ENCODE measurements around the gene HLA-DOA.

HLA-DOA gene

DNA sequence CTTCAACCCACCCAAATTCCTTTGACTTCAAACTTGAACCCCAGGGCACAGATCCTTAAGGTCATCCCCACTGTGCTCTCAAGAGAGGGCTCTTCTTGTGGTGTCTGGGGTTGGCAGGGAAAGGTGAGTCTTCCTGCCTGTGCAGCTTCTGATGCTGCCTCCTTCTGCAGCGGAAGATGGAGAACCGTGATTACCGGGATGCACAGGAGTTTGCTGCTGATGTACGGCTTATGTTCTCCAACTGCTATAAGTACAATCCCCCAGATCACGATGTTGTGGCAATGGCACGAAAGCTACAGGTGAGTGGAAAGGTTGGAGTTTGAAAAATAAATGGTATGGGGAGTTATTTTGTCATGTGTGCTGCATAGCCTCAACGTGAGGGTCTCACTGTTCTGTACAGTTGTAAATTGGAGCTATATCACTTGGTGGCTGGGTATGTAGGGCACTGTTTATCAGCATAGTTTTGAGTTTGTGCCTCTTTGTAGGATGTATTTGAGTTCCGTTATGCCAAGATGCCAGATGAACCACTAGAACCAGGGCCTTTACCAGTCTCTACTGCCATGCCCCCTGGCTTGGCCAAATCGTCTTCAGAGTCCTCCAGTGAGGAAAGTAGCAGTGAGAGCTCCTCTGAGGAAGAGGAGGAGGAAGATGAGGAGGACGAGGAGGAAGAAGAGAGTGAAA lies 32.0 kb downstream of the HLA-DOA start:
- TF ChIP-seq GATA2 (IDR thresholded peaks at IDR 0.05; ENCODE audit: low read depth, low read length) (no peak), GATA3 (IDR thresholded peaks at IDR 0.05; ENCODE audit: low read depth, low read length) (no peak)

DNA sequence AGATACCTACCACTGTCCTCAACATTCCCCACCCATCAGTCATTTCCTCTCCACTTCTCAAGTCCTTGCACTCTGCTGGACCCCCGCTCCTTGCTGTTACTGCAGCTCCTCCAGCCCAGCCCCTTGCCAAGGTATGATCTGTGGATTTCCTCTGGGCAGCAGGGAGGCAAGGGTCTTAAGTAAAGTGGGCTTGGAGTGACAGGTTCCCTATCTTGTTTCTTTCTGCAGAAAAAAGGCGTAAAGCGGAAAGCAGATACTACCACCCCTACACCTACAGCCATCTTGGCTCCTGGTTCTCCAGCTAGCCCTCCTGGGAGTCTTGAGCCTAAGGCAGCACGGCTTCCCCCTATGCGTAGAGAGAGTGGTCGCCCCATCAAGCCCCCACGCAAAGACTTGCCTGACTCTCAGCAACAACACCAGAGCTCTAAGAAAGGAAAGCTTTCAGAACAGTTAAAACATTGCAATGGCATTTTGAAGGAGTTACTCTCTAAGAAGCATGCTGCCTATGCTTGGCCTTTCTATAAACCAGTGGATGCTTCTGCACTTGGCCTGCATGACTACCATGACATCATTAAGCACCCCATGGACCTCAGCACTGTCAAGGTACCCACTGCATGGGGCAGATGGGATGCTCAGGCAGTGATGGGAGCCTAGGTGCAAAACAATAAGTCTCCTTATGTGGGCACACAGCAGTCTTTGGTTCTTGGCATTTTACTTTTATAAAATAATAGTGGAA lies 32.9 kb downstream of the HLA-DOA start:
- no peak for TF ChIP-seq GATA2 (IDR thresholded peaks at IDR 0.05; ENCODE audit: low read depth, low read length)
- TF ChIP-seq GATA3 (IDR thresholded peaks at IDR 0.05; ENCODE audit: low read depth, low read length): no peak

DNA sequence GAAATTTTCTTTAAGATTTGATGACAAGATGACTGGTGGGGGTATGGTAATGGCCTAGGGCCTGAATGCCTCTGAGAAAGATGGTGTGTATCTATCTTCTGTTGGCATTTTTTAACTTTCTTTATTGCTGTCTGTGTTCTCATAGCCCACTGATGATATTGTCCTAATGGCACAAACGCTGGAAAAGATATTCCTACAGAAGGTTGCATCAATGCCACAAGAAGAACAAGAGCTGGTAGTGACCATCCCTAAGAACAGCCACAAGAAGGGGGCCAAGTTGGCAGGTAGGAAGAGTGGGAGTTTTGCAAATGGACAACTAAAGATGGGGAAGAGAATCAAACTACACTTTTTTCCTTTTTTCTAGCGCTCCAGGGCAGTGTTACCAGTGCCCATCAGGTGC lies 33.5 kb downstream of the HLA-DOA start:
- TF ChIP-seq GATA3 (IDR thresholded peaks at IDR 0.05; ENCODE audit: low read depth, low read length) (no peak), GATA2 (IDR thresholded peaks at IDR 0.05; ENCODE audit: low read depth, low read length) (no peak)

DNA sequence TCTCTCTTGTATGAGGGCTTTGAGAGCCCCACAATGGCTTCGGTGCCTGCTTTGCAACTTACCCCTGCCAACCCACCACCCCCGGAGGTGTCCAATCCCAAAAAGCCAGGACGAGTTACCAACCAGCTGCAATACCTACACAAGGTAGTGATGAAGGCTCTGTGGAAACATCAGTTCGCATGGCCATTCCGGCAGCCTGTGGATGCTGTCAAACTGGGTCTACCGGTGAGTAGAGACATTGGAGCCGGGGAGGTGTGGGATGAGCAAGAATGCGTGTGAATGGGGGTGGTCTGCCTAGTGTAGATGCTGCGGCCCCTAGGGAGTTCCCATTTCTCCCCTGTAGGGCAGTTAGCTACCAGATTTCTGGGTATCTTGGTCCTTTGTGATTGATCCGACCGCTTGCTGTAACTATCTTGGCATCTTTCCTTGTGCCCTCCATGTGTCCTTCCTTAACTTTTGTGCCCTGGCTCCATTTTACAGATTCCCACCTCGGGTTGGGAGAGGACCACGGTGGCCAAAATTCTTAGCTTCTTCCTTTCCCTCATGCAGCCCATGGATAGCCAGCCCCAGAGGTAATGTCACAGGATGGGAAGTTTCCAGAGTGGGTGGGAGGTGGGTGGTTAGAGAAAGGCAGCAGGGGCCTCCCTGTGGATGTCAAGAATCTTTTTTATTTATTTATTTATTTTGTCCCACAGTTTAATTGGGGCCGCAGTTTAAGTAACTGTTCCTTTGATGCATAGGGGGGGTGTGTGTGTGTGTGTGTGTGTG lies 34.7 kb downstream of the HLA-DOA start:
- TF ChIP-seq GATA2 (IDR thresholded peaks at IDR 0.05; ENCODE audit: low read depth, low read length) (no peak), GATA3 (IDR thresholded peaks at IDR 0.05; ENCODE audit: low read depth, low read length) (no peak)

DNA sequence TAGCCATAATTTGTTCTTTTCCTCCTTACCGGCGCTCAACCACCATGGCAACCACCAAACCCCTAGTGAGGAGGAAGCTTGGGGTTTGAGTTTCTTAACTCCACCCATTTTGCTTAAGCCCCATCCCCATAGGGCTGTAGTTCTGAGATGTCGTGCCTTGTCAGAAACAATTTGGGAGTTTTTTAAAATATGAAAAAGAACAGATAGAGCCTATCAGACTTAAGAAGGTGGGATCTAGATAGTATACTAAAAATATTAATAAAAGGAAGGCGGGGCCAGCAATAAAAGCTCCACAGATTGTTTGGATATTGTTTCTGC lies 35.4 kb downstream of the HLA-DOA start:
- TF ChIP-seq GATA3 (IDR thresholded peaks at IDR 0.05; ENCODE audit: low read depth, low read length) (no peak), GATA2 (IDR thresholded peaks at IDR 0.05; ENCODE audit: low read depth, low read length) (no peak)

DNA sequence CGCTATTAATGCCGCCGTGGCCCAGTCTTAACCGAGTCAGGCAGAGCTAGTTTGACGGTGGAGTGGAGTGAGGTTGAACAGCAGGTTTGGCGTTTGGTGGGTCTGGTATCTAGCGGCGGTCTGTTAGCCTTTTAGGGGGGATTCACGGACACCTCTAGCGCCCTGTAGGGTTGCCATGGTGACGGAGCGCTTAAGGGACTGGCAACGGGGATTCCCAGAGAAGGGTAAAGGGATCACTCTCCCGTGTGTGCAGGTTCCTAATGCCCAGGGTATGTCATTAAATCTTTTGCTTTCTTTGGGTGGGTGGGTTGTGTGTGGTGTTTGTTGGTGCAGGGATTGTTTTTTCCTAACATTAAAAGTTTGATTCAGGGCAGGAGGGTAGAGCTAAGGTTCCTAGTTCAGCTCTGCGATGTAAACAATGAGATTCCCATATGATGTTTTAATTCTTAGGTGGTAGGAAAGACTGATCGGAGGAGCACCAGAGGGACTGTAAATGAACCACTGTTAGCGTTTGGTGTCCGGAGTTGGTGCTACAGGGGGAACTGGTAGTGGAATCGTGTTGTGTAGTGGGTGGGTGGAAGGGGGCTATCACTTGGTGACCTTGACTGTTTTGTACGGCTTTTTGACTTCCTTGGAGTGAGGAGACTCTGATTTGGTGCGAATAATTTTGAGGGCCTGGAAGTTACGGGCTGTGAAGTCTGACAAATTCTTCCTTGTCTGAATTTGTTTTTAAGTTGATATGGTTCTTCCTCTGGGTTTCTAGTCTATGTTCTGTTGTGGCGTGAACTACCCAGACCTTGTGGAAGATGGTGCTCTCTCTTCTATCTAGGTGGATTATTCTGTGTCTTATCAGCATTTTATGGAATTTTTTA lies 36.0 kb downstream of the HLA-DOA start:
- TF ChIP-seq GATA3 (IDR thresholded peaks at IDR 0.05; ENCODE audit: low read depth, low read length): no peak
- TF ChIP-seq GATA2 (IDR thresholded peaks at IDR 0.05; ENCODE audit: low read depth, low read length): no peak

DNA sequence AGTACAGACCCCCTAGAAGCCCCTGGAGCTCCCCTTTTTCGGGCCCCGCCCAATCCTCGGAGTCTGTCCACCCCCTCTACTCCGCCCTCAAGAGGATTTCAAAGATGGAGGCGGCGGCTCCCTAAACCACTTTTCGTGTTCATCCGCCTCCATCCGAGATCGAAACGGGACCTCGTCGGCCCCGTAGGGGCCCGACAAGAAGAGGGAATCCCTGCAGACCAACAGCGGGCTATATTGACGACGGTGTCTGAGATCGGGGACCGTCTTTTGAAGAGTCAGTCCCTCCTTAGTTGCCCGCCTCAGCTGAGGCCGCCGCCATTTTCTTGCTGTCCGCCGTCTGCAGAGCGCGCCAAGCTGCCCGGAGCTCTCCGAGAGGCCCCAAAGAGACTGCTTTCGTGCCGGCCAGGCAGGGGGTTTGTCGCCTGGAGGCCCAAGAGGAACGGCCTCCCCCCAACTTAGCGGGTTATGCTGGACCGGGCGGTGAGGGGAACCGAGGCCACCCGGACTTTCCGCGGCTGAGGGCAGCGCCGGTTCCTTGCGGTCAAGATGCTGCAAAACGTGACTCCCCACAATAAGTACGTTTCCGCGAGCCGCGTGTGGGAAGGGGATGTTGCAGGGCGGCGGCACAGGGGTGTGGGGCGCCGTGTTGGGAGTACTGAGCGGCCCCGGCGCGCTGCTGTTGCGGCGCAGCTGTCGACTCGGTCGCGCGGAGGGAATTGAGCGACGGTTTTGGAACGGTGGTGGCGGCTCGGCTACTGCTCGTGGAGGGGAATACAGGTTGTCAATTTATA lies 36.8 kb downstream of the HLA-DOA start:
- TF ChIP-seq GATA2 (IDR thresholded peaks at IDR 0.05; ENCODE audit: low read depth, low read length): no peak
- TF ChIP-seq GATA3 (IDR thresholded peaks at IDR 0.05; ENCODE audit: low read depth, low read length): no peak

DNA sequence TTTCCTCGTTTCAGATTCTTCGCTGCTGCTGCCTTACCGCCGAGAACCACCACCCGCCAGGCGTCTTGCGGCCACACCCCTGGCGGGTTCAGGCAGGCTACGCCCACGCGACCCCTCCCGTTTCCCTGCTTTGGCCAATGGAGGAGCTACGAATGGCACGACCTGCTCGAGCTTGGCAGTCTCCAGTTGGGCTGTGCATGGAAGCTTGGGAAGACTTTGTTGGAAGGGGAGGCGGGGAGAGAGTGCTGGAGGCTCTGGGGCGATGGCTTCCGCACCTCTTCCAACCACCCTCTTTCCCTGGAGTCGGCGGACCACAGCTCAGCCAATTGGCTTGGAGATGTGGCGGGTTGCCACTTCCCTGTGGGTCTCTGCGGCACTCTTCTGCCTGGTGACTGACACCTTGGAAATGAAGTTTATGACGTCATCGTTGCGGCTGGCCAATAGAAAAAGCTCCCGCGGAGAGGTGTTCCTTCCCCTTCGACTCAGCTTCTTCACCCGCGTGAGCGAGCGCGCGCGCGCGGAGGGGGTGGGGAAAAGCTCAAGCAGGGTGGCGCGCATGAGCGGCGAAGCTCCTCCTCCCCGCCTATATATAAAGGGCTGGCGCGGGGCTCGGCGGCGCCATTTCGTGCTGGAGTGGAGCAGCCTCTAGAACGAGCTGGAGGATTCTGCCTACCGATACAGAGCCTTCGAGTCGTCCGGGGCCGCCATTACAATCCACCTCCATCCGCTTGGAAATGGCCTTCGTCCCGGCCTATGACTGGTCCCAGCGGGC lies 37.6 kb downstream of the HLA-DOA start:
- no peak for TF ChIP-seq GATA3 (IDR thresholded peaks at IDR 0.05; ENCODE audit: low read depth, low read length)
- no peak for TF ChIP-seq GATA2 (IDR thresholded peaks at IDR 0.05; ENCODE audit: low read depth, low read length)

DNA sequence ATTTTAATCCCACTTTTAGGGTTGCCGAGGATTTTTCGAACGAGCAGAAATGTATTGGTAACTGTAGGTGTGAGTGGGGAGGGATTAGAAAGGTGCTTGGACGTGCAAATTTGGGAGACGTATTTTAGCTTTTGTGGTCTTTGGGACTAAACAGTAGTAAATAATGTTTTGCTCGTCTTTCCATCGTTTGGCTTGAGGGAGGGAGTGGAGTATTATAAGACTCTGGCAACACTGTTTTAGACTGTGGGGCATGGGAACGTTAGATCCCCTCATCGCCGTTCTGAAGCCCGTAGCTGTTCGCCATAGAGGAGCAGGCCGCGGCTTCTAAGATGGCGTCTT lies 38.2 kb downstream of the HLA-DOA start:
- TF ChIP-seq GATA3 (IDR thresholded peaks at IDR 0.05; ENCODE audit: low read depth, low read length): no peak
- no peak for TF ChIP-seq GATA2 (IDR thresholded peaks at IDR 0.05; ENCODE audit: low read depth, low read length)

DNA sequence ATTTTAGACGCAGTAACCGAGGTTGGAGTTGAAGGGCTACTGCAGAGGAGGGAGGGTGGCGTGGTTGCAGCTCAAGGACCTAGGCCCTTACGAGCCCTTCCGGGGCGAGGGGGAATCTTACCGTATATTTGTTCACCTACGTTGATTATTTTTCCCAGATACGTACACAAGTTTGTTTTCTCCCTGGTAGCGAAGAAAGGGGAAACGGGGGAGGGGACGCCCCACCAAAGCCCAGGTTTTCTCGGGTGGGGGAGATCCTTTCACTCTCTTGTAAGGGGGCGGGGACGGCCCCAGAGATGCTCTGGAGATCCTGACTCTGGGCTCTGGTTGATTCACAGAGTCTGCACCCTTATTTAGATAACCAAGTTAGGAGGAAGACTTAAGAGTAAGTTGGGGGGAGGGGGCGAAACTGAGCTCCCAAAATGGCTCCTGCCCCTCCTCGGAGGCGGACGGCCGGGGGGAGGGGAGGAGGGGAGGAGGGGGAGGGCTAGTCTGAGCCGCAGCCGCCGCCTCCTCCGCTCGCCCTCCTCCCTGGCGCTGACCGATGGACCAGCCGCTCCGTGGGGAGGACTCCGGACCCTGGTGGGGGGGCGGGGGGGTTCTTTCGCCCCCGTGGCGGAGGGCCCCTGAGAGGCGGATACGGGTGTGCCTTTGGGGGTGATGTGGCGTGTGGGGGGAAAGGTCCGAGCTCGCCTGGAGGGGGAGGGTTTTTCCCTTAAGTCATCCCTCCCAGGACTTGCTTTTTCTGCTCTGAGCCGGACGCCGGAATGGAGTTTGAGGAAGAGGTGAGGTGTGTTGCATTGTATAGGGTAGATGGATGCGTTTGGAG lies 38.8 kb downstream of the HLA-DOA start:
- no peak for TF ChIP-seq GATA2 (IDR thresholded peaks at IDR 0.05; ENCODE audit: low read depth, low read length)
- no peak for TF ChIP-seq GATA3 (IDR thresholded peaks at IDR 0.05; ENCODE audit: low read depth, low read length)

DNA sequence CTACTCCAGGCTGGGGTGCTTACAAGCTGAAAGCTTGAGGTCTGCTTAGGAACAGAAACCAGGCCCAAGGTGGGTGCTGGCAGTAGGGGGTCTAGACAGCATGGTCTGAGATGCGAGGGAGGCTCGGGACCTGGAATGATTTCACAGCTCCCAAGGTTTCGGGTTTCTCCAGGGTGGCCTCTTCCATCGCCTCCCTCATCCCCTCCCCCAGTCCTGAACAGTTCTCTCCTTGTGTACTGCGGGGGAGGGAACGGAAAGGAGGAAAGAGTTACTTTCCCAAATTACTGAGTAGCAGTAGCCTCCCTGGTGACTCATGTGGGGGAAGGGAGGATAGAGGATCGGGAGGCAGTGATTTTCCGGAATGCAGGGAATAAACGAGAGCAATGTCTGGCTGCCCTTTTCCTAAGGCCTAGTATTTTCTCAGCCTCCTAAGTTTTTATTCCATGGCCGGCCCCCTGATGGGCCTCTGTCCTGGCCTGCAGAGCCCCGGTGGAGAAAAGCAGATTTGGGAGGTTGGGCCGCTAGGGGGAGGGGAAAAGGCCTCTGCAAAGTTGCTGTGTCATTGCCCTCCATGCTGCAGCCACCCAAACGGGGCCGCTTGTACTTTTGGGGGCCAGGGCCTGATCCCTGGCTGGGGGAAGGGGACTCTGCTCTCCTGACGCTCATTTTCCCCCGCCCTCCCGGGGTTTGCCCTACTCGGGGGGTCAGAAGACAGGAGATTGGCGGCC lies 39.5 kb downstream of the HLA-DOA start:
- TF ChIP-seq GATA2 (IDR thresholded peaks at IDR 0.05; ENCODE audit: low read depth, low read length) (no peak), GATA3 (IDR thresholded peaks at IDR 0.05; ENCODE audit: low read depth, low read length) (no peak)

Data from SH-SY5Y (cell line).